ENCODE results near the gene S100A8. TPM values are rescaled to one million over a fixed set of nuclear protein-coding genes. Genes with fewer than 3 reads are reported as not detected.

Gene S100A8
- total RNA-seq, 3 donors from 2014 or later, result 3.4 to 90.6 (median 22.4) TPM

GRCh38 chr1:153340356-153340755, 50.5 kb downstream of the S100A8 start:
- intact Hi-C loops (cut with DNase I, micrococcal nuclease), result no loop called here
- TF ChIP-seq CTCF (IDR thresholded peaks at IDR 0.05), result no peak
- H3K9me3 ChIP-seq, result no peaks in the 10 kb centered on the region

More at GRCh38 chr1:153340356-153340755, 50.5 kb downstream of the S100A8 start:
- ATAC-seq (no peak), DNase-seq (no peak)
- H3K4me3 ChIP-seq, result no peak overlapping the region
- no peaks in the 10 kb centered on the region for H3K36me3 ChIP-seq (ENCODE audit: low read depth)
- H3K4me1 ChIP-seq (ENCODE audit: low read depth), result no peaks in the 10 kb centered on the region

Other genes starting within 250 kb of the S100A8 start
- not detected for gene SPRR2G, start 240.2 kb downstream of the S100A8 start, total RNA-seq
- gene LELP1, start 187.6 kb downstream of the S100A8 start, total RNA-seq, result not detected
- not detected for gene PRR9, start 173.5 kb downstream of the S100A8 start, total RNA-seq
- not detected for gene LORICRIN, start 131.4 kb downstream of the S100A8 start, total RNA-seq
- not detected for gene PGLYRP3, start 78.1 kb downstream of the S100A8 start, total RNA-seq
- not detected for gene PGLYRP4, start 42.2 kb downstream of the S100A8 start, total RNA-seq
- 100 to 1,000 TPM in 1 of 3 donors, 10 to 100 TPM in 1, 1 to 10 TPM in 1; 5.5 to 151 (median 75.0) TPM for gene S100A9, start 33.2 kb downstream of the S100A8 start, total RNA-seq
- gene S100A12, start 15.5 kb downstream of the S100A8 start, total RNA-seq, result 1 to 10 TPM in 1 of 3 donors, under 1 TPM in 1, not detected in 1; 0.87 to 1.5 TPM
- gene S100A7A, start 25.4 kb upstream of the S100A8 start, total RNA-seq, result not detected
- not detected for gene S100A7, start 69.6 kb upstream of the S100A8 start, total RNA-seq
- gene S100A6, start 144.9 kb upstream of the S100A8 start, total RNA-seq, result 1,000 to 10,000 TPM; 1,327 to 1,659 (median 1,382) TPM
- not detected for gene S100A5, start 149.9 kb upstream of the S100A8 start, total RNA-seq
- gene S100A4, start 154.7 kb upstream of the S100A8 start, total RNA-seq, result 100 to 1,000 TPM in 2 of 3 donors, 10 to 100 TPM in 1; 28.9 to 176 (median 141) TPM
- gene S100A3, start 158.2 kb upstream of the S100A8 start, total RNA-seq, result 1 to 10 TPM in 1 of 3 donors, under 1 TPM in 1, not detected in 1; 0.85 to 2.2 TPM
- gene S100A2, start 174.8 kb upstream of the S100A8 start, total RNA-seq, result 1 to 10 TPM in 2 of 3 donors, not detected in 1; 1.3 to 1.9 TPM
- gene S100A16, start 222.1 kb upstream of the S100A8 start, total RNA-seq, result 100 to 1,000 TPM in 2 of 3 donors, 10 to 100 TPM in 1; 79.9 to 156 (median 139) TPM
- 100 to 1,000 TPM; 122 to 361 (median 325) TPM for gene S100A14, start 225.3 kb upstream of the S100A8 start, total RNA-seq
- gene S100A13, start 236.4 kb upstream of the S100A8 start, total RNA-seq, result 100 to 1,000 TPM in 1 of 3 donors, 10 to 100 TPM in 2; 42.3 to 102 (median 43.9) TPM
- 1 to 10 TPM in 2 of 3 donors, under 1 TPM in 1; 0.20 to 5.6 (median 2.4) TPM for gene S100A1, start 237.4 kb upstream of the S100A8 start, total RNA-seq
- 10 to 100 TPM; 64.2 to 71.8 (median 71.6) TPM for gene CHTOP, start 243.0 kb upstream of the S100A8 start, total RNA-seq